Uterus (tissue), 2 donors: ENCODE measurements around the gene SORD.

Source experiments
- POLR2A ChIP-seq, 2 donors: fragments of 450-650 bp; IDR thresholded peaks; one replicate each; pipeline ENCODE4 v1.6.1; 2016; ENCODE audit warnings: antibody characterized with exemption in 2 of 2, mild to moderate bottlenecking in 1 of 2, moderate library complexity in 1 of 2
- TF ChIP-seq, protein P1 (sequence below), 4 experiments: fragments of 200-600 bp in 2 of 4; fragments of 450-650 bp in 2 of 4; sonication (generic) in 2 of 4; IDR thresholded peaks; one replicate each; pipeline ENCODE4 v1.5.1; 2016 to 2019; ENCODE audit warnings: antibody characterized with exemption in 4 of 4, mild to moderate bottlenecking in 2 of 4, moderate library complexity in 1 of 4

- no peak for TF ChIP-seq POLR2A (IDR thresholded peaks at IDR 0.05)
- TF ChIP-seq, protein P1, sequence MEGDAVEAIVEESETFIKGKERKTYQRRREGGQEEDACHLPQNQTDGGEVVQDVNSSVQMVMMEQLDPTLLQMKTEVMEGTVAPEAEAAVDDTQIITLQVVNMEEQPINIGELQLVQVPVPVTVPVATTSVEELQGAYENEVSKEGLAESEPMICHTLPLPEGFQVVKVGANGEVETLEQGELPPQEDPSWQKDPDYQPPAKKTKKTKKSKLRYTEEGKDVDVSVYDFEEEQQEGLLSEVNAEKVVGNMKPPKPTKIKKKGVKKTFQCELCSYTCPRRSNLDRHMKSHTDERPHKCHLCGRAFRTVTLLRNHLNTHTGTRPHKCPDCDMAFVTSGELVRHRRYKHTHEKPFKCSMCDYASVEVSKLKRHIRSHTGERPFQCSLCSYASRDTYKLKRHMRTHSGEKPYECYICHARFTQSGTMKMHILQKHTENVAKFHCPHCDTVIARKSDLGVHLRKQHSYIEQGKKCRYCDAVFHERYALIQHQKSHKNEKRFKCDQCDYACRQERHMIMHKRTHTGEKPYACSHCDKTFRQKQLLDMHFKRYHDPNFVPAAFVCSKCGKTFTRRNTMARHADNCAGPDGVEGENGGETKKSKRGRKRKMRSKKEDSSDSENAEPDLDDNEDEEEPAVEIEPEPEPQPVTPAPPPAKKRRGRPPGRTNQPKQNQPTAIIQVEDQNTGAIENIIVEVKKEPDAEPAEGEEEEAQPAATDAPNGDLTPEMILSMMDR (IDR thresholded peaks at IDR 0.05): no peak
Observed at GRCh38 chr15:45122719-45123118, 99.7 kb downstream of the SORD start.
